IPS-20b (cell line): ENCODE data around the gene MGAT5B.
A peak's percentile ranks its signal among the peaks of the same experiment; 100 is the strongest.
"Not testable (repeated sequence)": the region's sequence is repeated elsewhere in the genome, so short reads cannot be mapped to it uniquely, and the experiment has no call there.

Experiments used
- H3K27ac ChIP-seq: one replicate; pipeline ENCODE4 v1.5.1; 2013; ENCODE audit warnings: low read length
- H3K27me3 ChIP-seq: 2 replicates; pipeline ENCODE4 v1.6.1; 2013; ENCODE audit warnings: mild to moderate bottlenecking, low read length, inconsistent platforms; ENCODE audit not compliant: insufficient read depth
- H3K36me3 ChIP-seq: 2 replicates; pipeline ENCODE4 v1.6.1; 2013; ENCODE audit warnings: low read depth, mild to moderate bottlenecking, inconsistent platforms, low read length, moderate library complexity; ENCODE audit not compliant: insufficient read depth
- H3K4me1 ChIP-seq: 2 replicates; pipeline ENCODE4 v1.6.1; 2013; ENCODE audit warnings: mild to moderate bottlenecking, control low read depth, inconsistent platforms, low read length, moderate library complexity; ENCODE audit not compliant: insufficient read depth
- H3K4me3 ChIP-seq: 2 replicates; pipeline ENCODE4 v1.5.1; 2013; ENCODE audit warnings: mild to moderate bottlenecking, low read length, inconsistent platforms
- H3K9ac ChIP-seq: 2 replicates; pipeline ENCODE4 v1.6.1; 2013; ENCODE audit warnings: low read depth, mild to moderate bottlenecking, inconsistent platforms, low read length, moderate library complexity
- H3K9me3 ChIP-seq: 2 replicates; pipeline ENCODE4 v1.6.1; 2013; ENCODE audit warnings: mild to moderate bottlenecking, low read depth, low read length, inconsistent platforms; ENCODE audit not compliant: insufficient read depth

MGAT5B gene

GRCh38 chr17:76849160-76849559 lies 19.0 kb upstream of the MGAT5B start:
- H3K9ac ChIP-seq, H3K36me3 ChIP-seq, H3K27ac ChIP-seq, H3K27me3 ChIP-seq, H3K9me3 ChIP-seq, H3K4me3 ChIP-seq, H3K4me1 ChIP-seq: not testable (repeated sequence)

- no peak overlapping the region for H3K27ac ChIP-seq
- H3K4me3 ChIP-seq, result no peak overlapping the region
- H3K36me3 ChIP-seq, result no peaks in the 10 kb centered on the region
- H3K4me1 ChIP-seq, result no peaks in the 10 kb centered on the region
- H3K9ac ChIP-seq, result no peak overlapping the region
- H3K9me3 ChIP-seq, result no peaks in the 10 kb centered on the region
- no peaks in the 10 kb centered on the region for H3K27me3 ChIP-seq
Measured at GRCh38 chr17:76852843-76853242, 15.4 kb upstream of the MGAT5B start.

- no peaks in the 10 kb centered on the region for H3K36me3 ChIP-seq
- no peak overlapping the region for H3K27ac ChIP-seq
- H3K4me1 ChIP-seq, result no peaks in the 10 kb centered on the region
- H3K27me3 ChIP-seq, result no peaks in the 10 kb centered on the region
- H3K4me3 ChIP-seq, result no peak overlapping the region
- H3K9ac ChIP-seq, result no peak overlapping the region
- H3K9me3 ChIP-seq, result no peaks in the 10 kb centered on the region
Measured at GRCh38 chr17:76855105-76855504, 13.1 kb upstream of the MGAT5B start.

GRCh38 chr17:76862079-76862478 lies 6.1 kb upstream of the MGAT5B start:
- Histone ChIP-seq H3K36me3 (no peaks in the 10 kb centered on the region), H3K9me3 (no peaks in the 10 kb centered on the region), H3K27me3 (peaks cover 5% of the 10 kb centered on the region), H3K4me1 (peaks cover 3% of the 10 kb centered on the region; the same call in 1 of the 2 replicates), H3K27ac (no peak overlapping the region), H3K4me3 (no peak overlapping the region), H3K9ac (no peak overlapping the region)

GRCh38 chr17:76862494-76862893 lies 5.7 kb upstream of the MGAT5B start:
- no peak overlapping the region for H3K27ac ChIP-seq
- no peaks in the 10 kb centered on the region for H3K9me3 ChIP-seq
- H3K4me1 ChIP-seq, result peaks cover 7% of the 10 kb centered on the region; the same call in 1 of the 2 replicates
- no peak overlapping the region for H3K9ac ChIP-seq
- no peak overlapping the region for H3K4me3 ChIP-seq
- peaks cover 9% of the 10 kb centered on the region for H3K27me3 ChIP-seq
- no peaks in the 10 kb centered on the region for H3K36me3 ChIP-seq

- H3K36me3 ChIP-seq, result no peaks in the 10 kb centered on the region
- no peak overlapping the region for H3K4me3 ChIP-seq
- no peaks in the 10 kb centered on the region for H3K9me3 ChIP-seq
- no peak overlapping the region for H3K27ac ChIP-seq
- H3K27me3 ChIP-seq, result peaks cover 20% of the 10 kb centered on the region
- no peak overlapping the region for H3K9ac ChIP-seq
- H3K4me1 ChIP-seq, result peaks cover 12% of the 10 kb centered on the region; the same call in 1 of the 2 replicates
Measured at GRCh38 chr17:76864024-76864423, 4.2 kb upstream of the MGAT5B start.

- no peaks in the 10 kb centered on the region for H3K9me3 ChIP-seq
- H3K36me3 ChIP-seq, result no peaks in the 10 kb centered on the region
- no peak overlapping the region for H3K4me3 ChIP-seq
- H3K4me1 ChIP-seq, result peaks cover 12% of the 10 kb centered on the region; the same call in 1 of the 2 replicates
- H3K27ac ChIP-seq, result no peak overlapping the region
- H3K27me3 ChIP-seq, result peaks cover 32% of the 10 kb centered on the region
- H3K9ac ChIP-seq, result no peak overlapping the region
Measured at GRCh38 chr17:76865174-76865573, 3.0 kb upstream of the MGAT5B start.

GRCh38 chr17:76866203-76866602 lies 2.0 kb upstream of the MGAT5B start:
- peaks cover 12% of the 10 kb centered on the region; the same call in 1 of the 2 replicates for H3K4me1 ChIP-seq
- H3K27me3 ChIP-seq, result peaks cover 41% of the 10 kb centered on the region
- no peak overlapping the region for H3K4me3 ChIP-seq
- no peak overlapping the region for H3K27ac ChIP-seq
- H3K9ac ChIP-seq, result no peak overlapping the region
- no peaks in the 10 kb centered on the region for H3K9me3 ChIP-seq
- no peaks in the 10 kb centered on the region for H3K36me3 ChIP-seq

- Histone ChIP-seq H3K9ac (no peak overlapping the region), H3K4me3 (0 out of 2 replicates have a peak overlapping the region, but pooled peaks have one; percentile 59), H3K27ac (no peak overlapping the region)
Measured at GRCh38 chr17:76866774-76867577, 1.2 kb upstream of the MGAT5B start.

GRCh38 chr17:76867578-76868175 lies 527 bp upstream of the MGAT5B start:
- H3K27ac ChIP-seq, result no peak overlapping the region
- H3K4me3 ChIP-seq, result peak overlapping the region; percentile 59
- H3K27me3 ChIP-seq, result peaks cover 41% of the 10 kb centered on the region
- H3K36me3 ChIP-seq, result no peaks in the 10 kb centered on the region
- peaks cover 12% of the 10 kb centered on the region; the same call in 1 of the 2 replicates for H3K4me1 ChIP-seq
- no peak overlapping the region for H3K9ac ChIP-seq
- no peaks in the 10 kb centered on the region for H3K9me3 ChIP-seq

More at GRCh38 chr17:76866774-76867577, 1.2 kb upstream of the MGAT5B start:
- no peaks in the 10 kb centered on the region for H3K9me3 ChIP-seq
- peaks cover 41% of the 10 kb centered on the region for H3K27me3 ChIP-seq
- no peaks in the 10 kb centered on the region for H3K36me3 ChIP-seq
- H3K4me1 ChIP-seq, result peaks cover 12% of the 10 kb centered on the region; the same call in 1 of the 2 replicates

- Histone ChIP-seq H3K9ac (peak overlapping the region; percentile 48; the same call in 1 of the 2 replicates), H3K4me3 (peak overlapping the region; percentile 67), H3K4me1 (peaks cover 12% of the 10 kb centered on the region; the same call in 1 of the 2 replicates)
Measured at GRCh38 chr17:76868669-76869495, 678 bp downstream of the MGAT5B start.

More at GRCh38 chr17:76868669-76869495, 678 bp downstream of the MGAT5B start:
- no peak overlapping the region for H3K27ac ChIP-seq
- H3K36me3 ChIP-seq, result no peaks in the 10 kb centered on the region
- H3K9me3 ChIP-seq, result no peaks in the 10 kb centered on the region
- H3K27me3 ChIP-seq, result peaks cover 41% of the 10 kb centered on the region
